Motor neuron (in vitro differentiated cells): ENCODE measurements around the gene PERP. TPM values are rescaled to one million over a fixed set of nuclear protein-coding genes. Genes with fewer than 3 reads are reported as not detected.
A peak's percentile ranks its signal among the peaks of the same experiment; 100 is the strongest.
"Not testable (repeated sequence)": the region's sequence is repeated elsewhere in the genome, so short reads cannot be mapped to it uniquely, and the experiment has no call there.

Source experiments
- ATAC-seq, 8 experiments: fragments of 200-7000 bp; cut with Tn5 transposase; replicated peaks in 6 of 8; 2 replicates each; pipeline ENCODE4 v1.8.0; 2021; ENCODE audit warnings: mild to moderate bottlenecking in 8 of 8, moderate library complexity in 8 of 8
- H3K27ac ChIP-seq, 2 donors: fragments of 250-450 bp; sonication (Bioruptor Pico); 2 replicates each; pipeline ENCODE4 v1.9.0; 2021; ENCODE audit warnings: antibody characterized with exemption in 2 of 2, mild to moderate bottlenecking in 2 of 2, moderate library complexity in 1 of 2
- H3K4me1 ChIP-seq, 2 donors: fragments of 250-450 bp; sonication (Bioruptor Pico); replicated peaks in 1 of 2; 2 replicates each; pipeline ENCODE4 v1.6.1; 2021; ENCODE audit warnings: antibody characterized with exemption in 2 of 2, mild to moderate bottlenecking in 2 of 2, moderate library complexity in 1 of 2
- H3K4me3 ChIP-seq, 5 donors: fragments of 250-450 bp; sonication (Bioruptor Pico); 2 replicates each; pipeline ENCODE4 v1.9.0; 2021; ENCODE audit warnings: antibody characterized with exemption in 5 of 5, mild to moderate bottlenecking in 5 of 5, moderate library complexity in 4 of 5
- WGBS, 10 experiments: fragments of 450-650 bp; shearing (Covaris generic); methylation state at CpG; one replicate each; pipeline ENCODE4 v1.0.0; 2022; 5-methylcytosine and 5-hydroxymethylcytosine counted together
- in situ Hi-C, 9 experiments: fragments of 400-800 bp; cut with MboI; loops; one replicate each; pipeline ENCODE4 v1.15.0; 2021; ENCODE audit warnings: low sequenced_read_pairs in 9 of 9, low pct_unique_long_range_greater_than_20kb in 2 of 9; ENCODE audit not compliant: unreplicated experiment in 9 of 9
- total RNA-seq, 8 experiments: library from RNA; unstranded; fragments of 300-600 nt; gene quantifications; 2 replicates each; pipeline versions ENCODE4 v1.2.3 to v1.2.4, GENCODE V29; 2022

PERP gene
- total RNA-seq, result 100 to 1,000 TPM in 1 of 8 experiments, 10 to 100 TPM in 1, 1 to 10 TPM in 6; 2.0 to 100 (median 3.2) TPM

- in situ Hi-C loops, result loop anchor here in 8 of 9 experiments (10.0 to 25.0 kb wide), 5 partner anchors 102 to 655 kb away; partner anchors contain the start of genes CCDC28A (in 7 of the 8), HEBP2 (in 3 of the 8) and TNFAIP3 (in 1 of the 8)
Observed at GRCh38 chr6:138107078-138107751, at the start of gene PERP. Gene PERP, minus strand, starts transcription at chr6:138107419. Its CDS starts 79 bp downstream, at chr6:138107340.

GRCh38 chr6:138155443-138155842, 48.2 kb upstream of the PERP start:
- in situ Hi-C loops, result no loop called here
- H3K4me1 ChIP-seq, result peaks cover under 1 to 4% of the 10 kb centered on the region in 2 donors
- H3K4me3 ChIP-seq, result no peak overlapping the region
- WGBS, 10 experiments, result 29 to 100% (median 57%) methylated on average over 1 of the region's 1 CpG; no CpG with 5 or more reads in 3 of the 10 experiments
- no peak for ATAC-seq
- no peak overlapping the region for H3K27ac ChIP-seq

More at GRCh38 chr6:138107078-138107751, at the start of gene PERP:
- H3K4me3 ChIP-seq, result peak within 1 kb of the TSS; percentile 38 to 72 (median 68)
- peak within 1 kb of the TSS in 1 of 2 donors; percentile 39 for H3K27ac ChIP-seq
- 0% methylated on average over 2 to 8 of the region's 83 CpGs; no CpG with 5 or more reads in 8 of the 10 experiments for WGBS, 10 experiments
- peak; percentile 87 to 95 (median 92) for ATAC-seq
- H3K4me1 ChIP-seq, result peaks cover 0 to 12% of the 10 kb centered on the region in 2 donors

DNA sequence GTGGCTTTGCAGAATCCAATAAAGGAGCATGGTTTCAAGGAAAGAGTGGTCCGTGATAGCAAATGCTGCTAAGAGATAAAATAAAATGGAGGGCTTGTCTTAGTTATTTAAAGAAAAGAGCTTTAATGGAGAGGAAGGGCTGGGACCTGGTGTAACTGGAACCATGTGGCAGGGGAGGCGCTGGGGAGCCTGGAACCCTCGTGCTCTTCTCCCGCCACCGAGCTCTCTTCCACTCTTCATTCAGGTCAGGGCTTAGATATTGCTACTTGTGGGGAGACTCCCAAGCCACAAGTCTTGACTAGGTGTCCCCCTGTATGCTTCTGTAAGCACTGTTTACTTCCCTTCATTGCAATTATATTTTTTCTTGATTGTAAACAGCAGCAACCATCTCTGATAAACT, 39.3 kb upstream of the PERP start:
- no peak overlapping the region for H3K4me3 ChIP-seq
- no peak overlapping the region for H3K27ac ChIP-seq
- in situ Hi-C loops, result no loop called here
- 51 to 97% (median 76%) methylated on average over 1 to 5 of the region's 5 CpGs; no CpG with 5 or more reads in 2 of the 10 experiments for WGBS, 10 experiments
- ATAC-seq, result no peak
- H3K4me1 ChIP-seq, result no peaks in the 10 kb centered on the region

GRCh38 chr6:138145402-138145801, 38.2 kb upstream of the PERP start:
- no peaks in the 10 kb centered on the region for H3K4me1 ChIP-seq
- in situ Hi-C loops, result no loop called here
- WGBS, 10 experiments, result 24 to 97% (median 85%) methylated on average over 2 to 3 of the region's 3 CpGs; no CpG with 5 or more reads in 2 of the 10 experiments
- no peak for ATAC-seq
- no peak overlapping the region for H3K27ac ChIP-seq
- no peak overlapping the region for H3K4me3 ChIP-seq

DNA sequence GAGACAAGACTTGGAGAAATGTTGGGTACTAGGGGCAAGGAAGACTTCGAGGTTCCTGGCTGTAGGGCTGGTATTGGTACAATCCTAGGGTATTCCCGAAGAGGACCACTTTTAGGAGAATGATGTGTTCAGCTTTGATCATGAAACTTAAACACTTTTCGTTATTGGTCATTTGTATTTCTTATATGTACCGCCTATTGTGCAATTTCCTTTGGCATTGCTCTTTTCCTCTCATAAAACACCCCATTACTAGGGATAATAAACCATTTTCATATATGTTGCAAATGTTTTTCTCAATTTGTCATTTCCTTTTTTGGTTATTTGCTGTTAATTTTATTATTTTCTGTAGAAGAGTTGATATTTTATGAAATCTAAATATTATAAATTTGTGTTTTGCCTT, 35.6 kb upstream of the PERP start:
- WGBS, 10 experiments, result 41 to 96% (median 67%) methylated on average over 1 to 4 of the region's 4 CpGs; no CpG with 5 or more reads in 1 of the 10 experiments
- H3K4me3 ChIP-seq, result no peak overlapping the region
- in situ Hi-C loops, result no loop called here
- H3K27ac ChIP-seq, result no peak overlapping the region
- H3K4me1 ChIP-seq, result no peaks in the 10 kb centered on the region
- ATAC-seq, result no peak

- in situ Hi-C loops, result no loop called here
- Histone ChIP-seq H3K4me1 (no peaks in the 10 kb centered on the region), H3K27ac (no peak overlapping the region), H3K4me3 (no peak overlapping the region)
- 50 to 100% (median 95%) methylated on average over 2 to 7 of the region's 8 CpGs; no CpG with 5 or more reads in 4 of the 10 experiments for WGBS, 10 experiments
- ATAC-seq, result no peak
Observed at GRCh38 chr6:138129190-138129589, 22.0 kb upstream of the PERP start.

DNA sequence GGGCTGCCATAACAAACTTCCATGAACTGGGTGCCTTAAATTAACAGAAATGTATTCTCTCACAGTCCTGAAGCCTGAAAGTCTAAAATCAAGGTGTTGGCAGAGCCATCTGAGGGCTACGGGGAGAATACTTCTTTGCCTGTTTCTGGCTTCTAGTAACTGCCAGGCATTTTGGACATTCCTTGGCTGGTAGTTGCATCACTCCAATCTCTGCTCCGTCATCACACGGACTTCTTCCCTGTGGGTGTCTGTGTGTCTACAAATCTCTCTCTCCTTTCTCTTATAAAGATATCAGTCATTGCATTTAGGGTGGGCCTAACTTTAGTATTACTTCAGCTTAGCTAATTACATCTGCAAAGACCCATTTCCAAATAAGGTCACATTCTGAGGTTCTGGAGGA, 20.9 kb upstream of the PERP start:
- in situ Hi-C loops, result no loop called here
- H3K27ac ChIP-seq, result no peak overlapping the region
- ATAC-seq, result no peak
- no peak overlapping the region for H3K4me3 ChIP-seq
- WGBS, 10 experiments, result 67 to 100% (median 95%) methylated on average over 1 to 3 of the region's 3 CpGs; no CpG with 5 or more reads in 2 of the 10 experiments
- no peaks in the 10 kb centered on the region for H3K4me1 ChIP-seq

- WGBS, 10 experiments, result 18 to 100% (median 82%) methylated on average over 2 to 4 of the region's 4 CpGs
- in situ Hi-C loops, result loop anchor here in 8 of 9 experiments (25.0 kb wide), 4 partner anchors 163 to 638 kb away; partner anchors contain the start of genes CCDC28A (in 7 of the 8), HEBP2 (in 3 of the 8) and TNFAIP3 (in 1 of the 8)
- Histone ChIP-seq H3K4me3 (no peak overlapping the region), H3K4me1 (peaks cover 0 to 3% of the 10 kb centered on the region in 2 donors), H3K27ac (no peak overlapping the region)
- no peak for ATAC-seq
Observed at GRCh38 chr6:138124096-138124495, 16.9 kb upstream of the PERP start.

GRCh38 chr6:138119976-138120375, 12.8 kb upstream of the PERP start:
- Histone ChIP-seq H3K27ac (no peak overlapping the region), H3K4me1 (peaks cover 0 to 3% of the 10 kb centered on the region in 2 donors), H3K4me3 (no peak overlapping the region)
- no peak for ATAC-seq
- in situ Hi-C loops, result loop anchor here in 8 of 9 experiments (10.0 to 25.0 kb wide), 7 partner anchors 165 to 642 kb away; partner anchors contain the start of genes CCDC28A (in 7 of the 8), HEBP2 (in 4 of the 8) and TNFAIP3 (in 1 of the 8)

DNA sequence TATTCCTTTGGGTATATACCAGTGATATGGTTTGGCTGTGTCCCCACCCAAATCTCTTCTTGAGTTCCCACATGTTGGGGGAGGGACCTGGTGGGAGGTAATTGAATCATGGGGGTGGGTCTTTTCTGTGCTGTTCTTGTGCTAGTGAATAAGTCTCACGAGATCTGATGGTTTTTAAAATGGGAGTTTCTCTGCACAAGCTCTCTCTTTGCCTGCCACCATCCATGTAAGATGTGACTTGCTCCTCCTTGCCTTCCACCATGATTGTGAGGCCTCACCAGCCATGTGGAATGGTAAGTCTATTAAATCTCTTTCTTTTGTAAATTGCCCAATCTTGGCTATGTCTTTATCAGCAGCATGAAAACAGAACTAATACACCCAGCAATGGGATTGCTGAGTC, 12.0 kb upstream of the PERP start:
- ATAC-seq, H3K4me3 ChIP-seq, H3K27ac ChIP-seq, H3K4me1 ChIP-seq: not testable (repeated sequence)
- in situ Hi-C loops, result loop anchor here in 8 of 9 experiments (10.0 to 25.0 kb wide), 7 partner anchors 166 to 643 kb away; partner anchors contain the start of genes CCDC28A (in 7 of the 8), HEBP2 (in 4 of the 8) and TNFAIP3 (in 1 of the 8)
- WGBS, 10 experiments, result 45 to 100% (median 80%) methylated on average over 1 of the region's 1 CpG; no CpG with 5 or more reads in 4 of the 10 experiments

GRCh38 chr6:138117376-138117914, 10.2 kb upstream of the PERP start:
- in situ Hi-C loops, result loop anchor here in 8 of 9 experiments (10.0 to 25.0 kb wide), 7 partner anchors 167 to 645 kb away; partner anchors contain the start of genes CCDC28A (in 7 of the 8), HEBP2 (in 4 of the 8) and TNFAIP3 (in 1 of the 8)
- peak in 3 of 8 experiments; percentile 43 to 89 (median 66) for ATAC-seq
- 24 to 100% (median 93%) methylated on average over 2 to 8 of the region's 8 CpGs; no CpG with 5 or more reads in 1 of the 10 experiments for WGBS, 10 experiments
- H3K4me3 ChIP-seq, result no peak overlapping the region
- peaks cover 0 to 3% of the 10 kb centered on the region in 2 donors for H3K4me1 ChIP-seq
- H3K27ac ChIP-seq, result no peak overlapping the region

- in situ Hi-C loops, result loop anchor here in 8 of 9 experiments (10.0 to 25.0 kb wide), 7 partner anchors 168 to 646 kb away; partner anchors contain the start of genes CCDC28A (in 7 of the 8), HEBP2 (in 4 of the 8) and TNFAIP3 (in 1 of the 8)
- no peak for ATAC-seq
- Histone ChIP-seq H3K4me3 (no peak overlapping the region), H3K4me1 (peaks cover 0 to 3% of the 10 kb centered on the region in 2 donors), H3K27ac (no peak overlapping the region)
- WGBS, 10 experiments, result 36 to 96% (median 74%) methylated on average over 1 to 3 of the region's 3 CpGs; no CpG with 5 or more reads in 4 of the 10 experiments
Observed at GRCh38 chr6:138116661-138116999, 9.4 kb upstream of the PERP start.
